Naive thymus-derived CD4-positive, alpha-beta T cell (primary cell): ENCODE data around the gene TMEM61. TPM values are rescaled to one million over a fixed set of nuclear protein-coding genes. Genes with fewer than 3 reads are reported as not detected.

Experiments
- ATAC-seq: fragments of 150-1000 bp; cut with Tn5 transposase; 2 replicates; pipeline ENCODE4 v1.10.0; 2021; ENCODE audit warnings: mild to moderate bottlenecking, moderate library complexity
- CTCF ChIA-PET: fragments of 350-600 bp; sonication (Branson Sonifier 250); formaldehyde crosslinking; loops from one replicate; lab custom pipeline; 2021; ENCODE audit warnings: antibody characterized with exemption; lab: Charles Lee
- POLR2A ChIA-PET: fragments of 350-600 bp; sonication (Branson Sonifier 250); formaldehyde crosslinking; loops from one replicate; lab custom pipeline; 2021; ENCODE audit warnings: antibody characterized with exemption, inconsistent platforms; lab: Charles Lee
- DNase-seq, 9 donors: peaks; one replicate each; pipeline versions ENCODE4 v3.0.0 to v3.0.0-alpha.2; 2020 to 2022; ENCODE audit warnings: mixed read lengths in 1 of 9
- H3K27ac ChIP-seq: one replicate; pipeline ENCODE4 v1.7.0; 2013; ENCODE audit warnings: mild to moderate bottlenecking, low read depth, low read length, moderate library complexity
- H3K27me3 ChIP-seq, 2 donors: one replicate each; pipeline ENCODE4 v1.7.0; 2013; ENCODE audit warnings: low read length in 2 of 2, mild to moderate bottlenecking in 2 of 2, moderate library complexity in 2 of 2; ENCODE audit not compliant: control insufficient read depth in 2 of 2, insufficient read depth in 2 of 2
- H3K36me3 ChIP-seq, 3 experiments: 1 replicate in 2 of 3; 2 replicates in 1 of 3; pipeline ENCODE4 v1.7.0; 2013; ENCODE audit warnings: low read length in 3 of 3, mild to moderate bottlenecking in 3 of 3, moderate library complexity in 1 of 3; ENCODE audit not compliant: insufficient read depth in 3 of 3, control insufficient read depth in 2 of 3
- H3K4me1 ChIP-seq, 2 donors: one replicate each; pipeline ENCODE4 v1.7.0; 2013; ENCODE audit warnings: low read length in 2 of 2, mild to moderate bottlenecking in 2 of 2, moderate library complexity in 1 of 2; ENCODE audit not compliant: control insufficient read depth in 2 of 2, insufficient read depth in 2 of 2
- H3K4me3 ChIP-seq: 2 replicates; pipeline ENCODE4 v1.7.0; 2013; ENCODE audit warnings: mild to moderate bottlenecking, low read length
- H3K9me3 ChIP-seq, 3 experiments: 1 replicate in 2 of 3; 2 replicates in 1 of 3; pipeline ENCODE4 v1.7.0; 2013; ENCODE audit warnings: low read length in 3 of 3; ENCODE audit not compliant: control insufficient read depth in 2 of 3
- H3K27ac Mint-ChIP-seq, 9 donors: one replicate each; pipeline ENCODE4 v1.8.0; 2020 to 2022; ENCODE audit warnings: mixed read lengths in 9 of 9, mild to moderate bottlenecking in 8 of 9, moderate library complexity in 5 of 9, inconsistent platforms in 2 of 9
- H3K27me3 Mint-ChIP-seq, 5 donors: one replicate each; pipeline ENCODE4 v1.8.0; 2021 to 2022; ENCODE audit warnings: mixed read lengths in 5 of 5, mild to moderate bottlenecking in 1 of 5
- H3K36me3 Mint-ChIP-seq, 5 donors: one replicate each; pipeline ENCODE4 v1.8.0; 2020 to 2022; ENCODE audit warnings: mixed read lengths in 5 of 5, mild to moderate bottlenecking in 3 of 5, inconsistent platforms in 1 of 5
- H3K4me1 Mint-ChIP-seq, 7 donors: one replicate each; pipeline ENCODE4 v1.8.0; 2020 to 2022; ENCODE audit warnings: mixed read lengths in 7 of 7, mild to moderate bottlenecking in 3 of 7, inconsistent platforms in 1 of 7
- H3K4me3 Mint-ChIP-seq, 10 donors: one replicate each; pipeline ENCODE4 v1.8.0; 2020 to 2022; ENCODE audit warnings: mild to moderate bottlenecking in 10 of 10, mixed read lengths in 10 of 10, moderate library complexity in 6 of 10, inconsistent platforms in 2 of 10
- H3K9me3 Mint-ChIP-seq, 11 donors: one replicate each; pipeline ENCODE4 v1.8.0; 2020 to 2022; ENCODE audit warnings: mixed read lengths in 11 of 11, mild to moderate bottlenecking in 4 of 11, inconsistent platforms in 1 of 11, moderate library complexity in 1 of 11
- intact Hi-C, 2 donors: fragments of 100-400 bp; cut with micrococcal nuclease; formaldehyde crosslinking; loops; one replicate each; pipeline ENCODE4 v1.15.1; 2023
- polyA plus RNA-seq, 2 donors: library from polyadenylated mRNA; unstranded; fragments of 300-500 nt; fragmentation: Illumina TruSeq; gene quantifications; one replicate each; pipeline ENCODE4 v1.2.3, GENCODE V29; 2021
- total RNA-seq, 6 experiments: library from RNA in 5 of 6; stranded (reverse) in 5 of 6; gene quantifications; 1 replicate in 5 of 6; 2 replicates in 1 of 6; pipeline ENCODE4 v1.2.3 and lab custom pipeline; 2021 to 2026

The TMEM61 gene
- total and polyA plus RNA-seq, 7 experiments from 2014 or later: not detected

DNA sequence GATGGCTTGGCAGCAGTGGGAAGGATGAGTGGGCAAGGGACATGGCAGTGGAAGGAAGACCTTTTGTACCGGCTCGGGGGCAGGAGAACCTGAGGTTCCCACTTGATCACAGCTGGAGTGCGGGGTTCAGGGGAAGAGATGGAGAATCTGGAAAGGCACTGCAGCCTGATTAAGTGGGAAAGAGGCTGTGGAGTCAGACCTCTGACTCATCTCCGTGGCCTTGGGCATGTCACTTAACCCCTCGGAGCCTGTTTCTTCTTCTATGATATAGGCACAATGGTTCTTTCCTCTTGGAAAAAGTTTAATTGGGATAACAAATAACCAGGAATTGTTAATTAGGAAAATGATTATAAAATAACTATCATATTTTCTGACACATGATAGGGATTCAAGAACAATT lies 13.1 kb upstream of the TMEM61 start:
- Mint-ChIP-seq H3K9me3 (peaks cover 0 to 3% (median 0%) of the 10 kb centered on the region in 11 donors), H3K4me3 (no peak overlapping the region), H3K27ac (no peak overlapping the region), H3K4me1 (peaks cover 3 to 11% (median 6%) of the 10 kb centered on the region in 7 donors), H3K27me3 (peaks cover 11 to 26% (median 18%) of the 10 kb centered on the region in 5 donors), H3K36me3 (peaks cover 0 to 3% (median 0%) of the 10 kb centered on the region in 5 donors)
- intact Hi-C loops: no loop called here
- Histone ChIP-seq H3K27me3 (peaks cover 0 to 2% of the 10 kb centered on the region in 2 donors), H3K9me3 (no peaks in the 10 kb centered on the region), H3K36me3 (no peaks in the 10 kb centered on the region), H3K4me1 (no peaks in the 10 kb centered on the region), H3K4me3 (no peak overlapping the region), H3K27ac (no peak overlapping the region)
- DNase-seq (no peak), ATAC-seq (no peak)
- ChIA-PET POLR2A (no interaction called here), CTCF (no interaction called here)

DNA sequence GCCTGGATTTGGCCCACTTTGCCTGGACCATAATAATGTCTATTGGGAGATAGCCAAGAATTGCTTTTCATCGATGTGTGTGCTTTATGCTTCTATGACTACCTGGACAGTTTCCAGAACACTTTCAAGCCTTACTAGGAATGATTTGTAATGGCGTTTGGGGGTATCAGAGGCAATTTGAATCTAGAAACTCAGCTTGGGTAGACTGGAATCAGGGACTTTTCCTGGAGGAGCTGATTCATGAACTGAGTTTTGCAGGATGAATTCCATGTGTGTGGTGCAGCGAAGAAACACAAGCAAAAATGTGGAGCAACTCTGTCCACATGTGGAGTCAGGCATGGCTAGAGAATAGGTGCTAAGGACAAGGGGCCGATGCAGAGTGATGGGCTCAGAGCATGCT lies 11.9 kb upstream of the TMEM61 start:
- no peaks in the 10 kb centered on the region for H3K9me3 ChIP-seq
- no peak overlapping the region for H3K27ac ChIP-seq
- Mint-ChIP-seq H3K27me3 (peaks cover 22 to 34% (median 29%) of the 10 kb centered on the region in 5 donors), H3K4me1 (peaks cover 3 to 11% (median 6%) of the 10 kb centered on the region in 7 donors), H3K9me3 (peaks cover 0 to 3% (median 0%) of the 10 kb centered on the region in 11 donors), H3K36me3 (peaks cover 0 to 3% (median 0%) of the 10 kb centered on the region in 5 donors), H3K4me3 (no peak overlapping the region), H3K27ac (no peak overlapping the region)
- peaks cover 0 to 2% of the 10 kb centered on the region in 2 donors for H3K27me3 ChIP-seq
- H3K36me3 ChIP-seq: no peaks in the 10 kb centered on the region
- CTCF ChIA-PET: no interaction called here
- ATAC-seq (no peak), DNase-seq (no peak)
- no peak overlapping the region for H3K4me3 ChIP-seq
- POLR2A ChIA-PET: no interaction called here
- intact Hi-C loops: no loop called here
- no peaks in the 10 kb centered on the region for H3K4me1 ChIP-seq

GRCh38 chr1:54969879-54970278 lies 10.5 kb upstream of the TMEM61 start:
- Mint-ChIP-seq H3K36me3 (peaks cover 0 to 3% (median 0%) of the 10 kb centered on the region in 5 donors), H3K27me3 (peaks cover 22 to 38% (median 31%) of the 10 kb centered on the region in 5 donors), H3K27ac (no peak overlapping the region), H3K9me3 (peaks cover 0 to 2% (median 0%) of the 10 kb centered on the region in 11 donors), H3K4me1 (peaks cover 3 to 11% (median 6%) of the 10 kb centered on the region in 7 donors), H3K4me3 (no peak overlapping the region)
- ATAC-seq: no peak
- H3K27me3 ChIP-seq: peaks cover 0 to 2% of the 10 kb centered on the region in 2 donors
- ChIA-PET CTCF (no interaction called here), POLR2A (no interaction called here)
- no peaks in the 10 kb centered on the region for H3K36me3 ChIP-seq
- H3K4me1 ChIP-seq: no peaks in the 10 kb centered on the region
- intact Hi-C loops: no loop called here
- no peak overlapping the region for H3K4me3 ChIP-seq
- H3K9me3 ChIP-seq: no peaks in the 10 kb centered on the region
- no peak overlapping the region for H3K27ac ChIP-seq
- DNase-seq: no peak

- Histone ChIP-seq H3K9me3 (no peaks in the 10 kb centered on the region), H3K27ac (no peak overlapping the region), H3K4me3 (no peak overlapping the region), H3K4me1 (no peaks in the 10 kb centered on the region), H3K27me3 (peaks cover 0 to 2% of the 10 kb centered on the region in 2 donors), H3K36me3 (no peaks in the 10 kb centered on the region)
- Mint-ChIP-seq H3K27me3 (peaks cover 27 to 44% (median 37%) of the 10 kb centered on the region in 5 donors), H3K36me3 (peaks cover 0 to 3% (median 0%) of the 10 kb centered on the region in 5 donors), H3K4me1 (peaks cover 3 to 8% (median 3%) of the 10 kb centered on the region in 7 donors), H3K9me3 (peaks cover 0 to 1% (median 0%) of the 10 kb centered on the region in 11 donors), H3K4me3 (no peak overlapping the region), H3K27ac (no peak overlapping the region)
- intact Hi-C loops: no loop called here
- CTCF ChIA-PET: no interaction called here
- ATAC-seq (no peak), DNase-seq (no peak)
- POLR2A ChIA-PET: no interaction called here
Observed at GRCh38 chr1:54970901-54971300, 9.5 kb upstream of the TMEM61 start.

- Mint-ChIP-seq H3K27ac (no peak overlapping the region), H3K9me3 (peaks cover 0 to 1% (median 0%) of the 10 kb centered on the region in 11 donors), H3K4me1 (peaks cover 0 to 4% (median 0%) of the 10 kb centered on the region in 7 donors), H3K27me3 (peaks cover 26 to 44% (median 35%) of the 10 kb centered on the region in 5 donors), H3K4me3 (no peak overlapping the region), H3K36me3 (peaks cover 0 to 3% (median 0%) of the 10 kb centered on the region in 5 donors)
- Histone ChIP-seq H3K4me3 (no peak overlapping the region), H3K27ac (no peak overlapping the region), H3K9me3 (no peaks in the 10 kb centered on the region), H3K27me3 (peaks cover 0 to 2% of the 10 kb centered on the region in 2 donors), H3K4me1 (no peaks in the 10 kb centered on the region), H3K36me3 (no peaks in the 10 kb centered on the region)
- POLR2A ChIA-PET: no interaction called here
- DNase-seq: no peak
- ATAC-seq: peak; percentile 67
- intact Hi-C loops: no loop called here
- CTCF ChIA-PET: interaction anchor here (0.9 kb wide), 1 partner anchor 26 kb away, joined by 3 read pairs; no protein-coding TSS in a partner anchor
Observed at GRCh38 chr1:54971317-54971791, 9.1 kb upstream of the TMEM61 start.

DNA sequence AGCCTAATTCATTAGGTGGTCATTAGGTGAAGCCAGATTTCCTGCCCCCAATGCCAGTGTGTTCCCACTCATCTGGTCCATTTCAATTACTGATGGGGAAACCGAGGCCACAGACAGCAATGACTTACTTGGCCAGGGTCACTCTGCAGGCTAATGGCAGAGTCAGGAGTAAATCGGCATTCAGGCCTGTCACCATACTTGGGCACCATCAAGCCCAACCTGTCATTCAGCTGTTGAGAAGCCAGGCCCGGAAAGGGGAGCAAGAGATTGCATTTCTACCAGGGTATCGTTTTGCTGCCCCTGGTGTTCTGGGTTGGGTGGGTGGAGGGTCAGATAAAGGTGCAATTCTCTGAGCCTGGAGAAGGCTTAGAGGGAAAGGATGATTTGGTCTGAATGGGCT lies 8.0 kb upstream of the TMEM61 start:
- Histone ChIP-seq H3K4me3 (no peak overlapping the region), H3K36me3 (no peaks in the 10 kb centered on the region), H3K27me3 (peaks cover 0 to 2% of the 10 kb centered on the region in 2 donors), H3K27ac (no peak overlapping the region), H3K9me3 (no peaks in the 10 kb centered on the region), H3K4me1 (no peaks in the 10 kb centered on the region)
- no peaks in the 10 kb centered on the region for H3K36me3 Mint-ChIP-seq
- peaks cover 16 to 47% (median 35%) of the 10 kb centered on the region in 5 donors for H3K27me3 Mint-ChIP-seq
- POLR2A ChIA-PET: no interaction called here
- CTCF ChIA-PET: interaction anchor here (0.9 kb wide), 1 partner anchor 27 kb away, joined by 3 read pairs; no protein-coding TSS in a partner anchor
- no peak for ATAC-seq
- peaks cover 0 to 1% (median 0%) of the 10 kb centered on the region in 11 donors for H3K9me3 Mint-ChIP-seq
- intact Hi-C loops: no loop called here
- DNase-seq: no peak
- H3K27ac Mint-ChIP-seq: no peak overlapping the region
- no peaks in the 10 kb centered on the region for H3K4me1 Mint-ChIP-seq
- H3K4me3 Mint-ChIP-seq: no peak overlapping the region
